ENCODE data around the gene CHTF18. TPM values are rescaled to one million over a fixed set of nuclear protein-coding genes. Genes with fewer than 3 reads are reported as not detected.

Gene CHTF18
- total and polyA plus RNA-seq, 2 donors (not counting 3 experiments of a cell fraction or from before 2014, with no cell fraction given), result 33.0 to 69.5 TPM

DNA sequence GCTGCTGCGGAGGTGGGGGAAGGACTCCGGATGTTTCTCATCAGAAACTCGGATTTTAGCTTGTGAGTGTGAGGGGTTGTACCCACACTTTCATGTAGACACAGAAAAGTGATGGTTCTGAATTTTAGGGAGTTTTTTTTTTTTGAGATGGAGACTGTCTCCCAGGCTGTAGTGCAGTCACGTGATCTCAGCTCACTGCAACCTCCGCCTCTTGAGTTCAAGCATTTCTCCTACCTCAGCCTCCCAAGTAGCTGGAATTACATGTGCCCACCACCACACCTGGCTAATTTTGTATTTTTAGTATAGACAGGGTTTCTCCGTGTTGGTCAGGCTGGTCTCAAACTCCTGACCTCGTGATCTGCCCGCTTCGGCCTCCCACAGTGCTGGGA, 34.5 kb downstream of the CHTF18 start:
- Histone ChIP-seq H3K4me1 (ENCODE audit: control insufficient read depth, extremely low read depth, insufficient read depth, low read length) (no peaks in the 10 kb centered on the region), H3K79me2 (ENCODE audit: control insufficient read depth, insufficient read depth, low read length) (no peaks in the 10 kb centered on the region), H3K9ac (replicated peaks; ENCODE audit: extremely low read depth, insufficient read depth, low read length) (no peak overlapping the region), H3K9me1 (replicated peaks; ENCODE audit: control insufficient read depth, extremely low read depth, insufficient read depth, low read length) (no peaks in the 10 kb centered on the region), H3K4me2 (ENCODE audit: insufficient read depth, low read length) (no peak overlapping the region), H3K4me3 (replicated peaks in 1 of 3; ENCODE audit: insufficient read depth in 1 of 3, low read depth in 1 of 3, low read length in 3 of 3) (no peak overlapping the region), H4K20me1 (replicated peaks; ENCODE audit: control insufficient read depth, extremely low read depth, insufficient read depth, low read length) (no peaks in the 10 kb centered on the region), H3K9me3 (replicated peaks; ENCODE audit: control insufficient read depth, insufficient read depth, low read length) (no peaks in the 10 kb centered on the region), H2AFZ (ENCODE audit: low read depth, low read length) (no peak overlapping the region), H3K27me3 (ENCODE audit: control insufficient read depth in 2 of 2, insufficient read depth in 2 of 2, low read length in 2 of 2) (no peaks in the 10 kb centered on the region), H3K36me3 (ENCODE audit: control insufficient read depth in 2 of 2, extremely low read depth in 1 of 2, insufficient read depth in 2 of 2, low read length in 2 of 2) (no peaks in the 10 kb centered on the region), H3K27ac (ENCODE audit: insufficient read depth, low read depth, low read length) (no peak overlapping the region)
- ChIA-PET POLR2A (no interaction called here), CTCF (no interaction called here)
- intact Hi-C loops (cut with micrococcal nuclease), result no loop called here
- TF ChIP-seq POLR2A (IDR thresholded peaks at IDR 0.05; ENCODE audit: low read depth, low read length), result no peak
- TF ChIP-seq MYC (IDR thresholded peaks at IDR 0.05; ENCODE audit: low read depth, low read length), result no peak
- TF ChIP-seq GATA2 (IDR thresholded peaks at IDR 0.05; ENCODE audit: insufficient read depth, insufficient read length, low read depth, low read length), result no peak
- FAIRE-seq (no peak), DNase-seq (ENCODE audit: low read depth, low spot score) (no peak)
- dilution Hi-C loops (cut with MboI; ENCODE audit: extremely low pct_ligation_motif_present, low sequenced_read_pairs), result no loop called here
- BruUV-seq (replicated peaks), result no TSS peak

DNA sequence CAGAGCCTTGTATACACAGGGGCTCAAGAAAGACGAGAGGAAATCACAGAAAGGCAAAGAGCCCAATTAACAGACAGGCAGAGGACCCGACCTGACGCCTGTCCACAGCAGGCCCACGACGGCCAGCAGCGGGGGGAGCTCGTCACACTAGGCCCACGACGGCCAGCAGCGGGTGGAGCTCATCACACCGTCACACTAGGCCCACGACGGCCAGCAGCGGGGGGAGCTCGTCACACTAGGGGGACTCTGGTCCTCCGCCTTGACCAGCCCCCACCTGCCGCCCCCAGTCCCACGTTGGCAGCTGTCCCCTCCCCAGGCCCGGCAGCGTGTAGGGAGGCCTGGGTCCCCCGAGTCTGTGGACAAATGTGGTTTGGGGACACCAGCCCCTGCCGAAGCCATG, 35.8 kb downstream of the CHTF18 start:
- FAIRE-seq (no peak), DNase-seq (ENCODE audit: low read depth, low spot score) (no peak)
- Histone ChIP-seq H3K79me2 (ENCODE audit: control insufficient read depth, insufficient read depth, low read length) (no peaks in the 10 kb centered on the region), H3K4me1 (ENCODE audit: control insufficient read depth, extremely low read depth, insufficient read depth, low read length) (no peaks in the 10 kb centered on the region), H3K27me3 (ENCODE audit: control insufficient read depth in 2 of 2, insufficient read depth in 2 of 2, low read length in 2 of 2) (no peaks in the 10 kb centered on the region), H2AFZ (ENCODE audit: low read depth, low read length) (no peak overlapping the region), H3K9me1 (replicated peaks; ENCODE audit: control insufficient read depth, extremely low read depth, insufficient read depth, low read length) (no peaks in the 10 kb centered on the region), H3K4me2 (ENCODE audit: insufficient read depth, low read length) (no peak overlapping the region), H3K27ac (ENCODE audit: insufficient read depth, low read depth, low read length) (no peak overlapping the region), H3K9ac (replicated peaks; ENCODE audit: extremely low read depth, insufficient read depth, low read length) (no peak overlapping the region), H3K9me3 (replicated peaks; ENCODE audit: control insufficient read depth, insufficient read depth, low read length) (no peaks in the 10 kb centered on the region), H4K20me1 (replicated peaks; ENCODE audit: control insufficient read depth, extremely low read depth, insufficient read depth, low read length) (no peaks in the 10 kb centered on the region), H3K36me3 (ENCODE audit: control insufficient read depth in 2 of 2, extremely low read depth in 1 of 2, insufficient read depth in 2 of 2, low read length in 2 of 2) (no peaks in the 10 kb centered on the region), H3K4me3 (replicated peaks in 1 of 3; ENCODE audit: insufficient read depth in 1 of 3, low read depth in 1 of 3, low read length in 3 of 3) (no peak overlapping the region)
- intact Hi-C loops (cut with micrococcal nuclease) (no loop called here), dilution Hi-C loops (cut with MboI; ENCODE audit: extremely low pct_ligation_motif_present, low sequenced_read_pairs) (no loop called here)
- POLR2A ChIA-PET, result no interaction called here
- CTCF ChIA-PET, result no interaction called here
- TF ChIP-seq, protein P1, sequence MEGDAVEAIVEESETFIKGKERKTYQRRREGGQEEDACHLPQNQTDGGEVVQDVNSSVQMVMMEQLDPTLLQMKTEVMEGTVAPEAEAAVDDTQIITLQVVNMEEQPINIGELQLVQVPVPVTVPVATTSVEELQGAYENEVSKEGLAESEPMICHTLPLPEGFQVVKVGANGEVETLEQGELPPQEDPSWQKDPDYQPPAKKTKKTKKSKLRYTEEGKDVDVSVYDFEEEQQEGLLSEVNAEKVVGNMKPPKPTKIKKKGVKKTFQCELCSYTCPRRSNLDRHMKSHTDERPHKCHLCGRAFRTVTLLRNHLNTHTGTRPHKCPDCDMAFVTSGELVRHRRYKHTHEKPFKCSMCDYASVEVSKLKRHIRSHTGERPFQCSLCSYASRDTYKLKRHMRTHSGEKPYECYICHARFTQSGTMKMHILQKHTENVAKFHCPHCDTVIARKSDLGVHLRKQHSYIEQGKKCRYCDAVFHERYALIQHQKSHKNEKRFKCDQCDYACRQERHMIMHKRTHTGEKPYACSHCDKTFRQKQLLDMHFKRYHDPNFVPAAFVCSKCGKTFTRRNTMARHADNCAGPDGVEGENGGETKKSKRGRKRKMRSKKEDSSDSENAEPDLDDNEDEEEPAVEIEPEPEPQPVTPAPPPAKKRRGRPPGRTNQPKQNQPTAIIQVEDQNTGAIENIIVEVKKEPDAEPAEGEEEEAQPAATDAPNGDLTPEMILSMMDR (IDR thresholded peaks at IDR 0.05; ENCODE audit: extremely low read depth in 1 of 2, insufficient read depth in 1 of 2, low read depth in 1 of 2, low read length in 2 of 2), result no peak
- TF ChIP-seq, protein P2, sequence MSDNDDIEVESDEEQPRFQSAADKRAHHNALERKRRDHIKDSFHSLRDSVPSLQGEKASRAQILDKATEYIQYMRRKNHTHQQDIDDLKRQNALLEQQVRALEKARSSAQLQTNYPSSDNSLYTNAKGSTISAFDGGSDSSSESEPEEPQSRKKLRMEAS (IDR thresholded peaks at IDR 0.05; ENCODE audit: insufficient read depth, insufficient read length), result no peak
- TF ChIP-seq POLR2AphosphoS5 (IDR thresholded peaks at IDR 0.05; ENCODE audit: insufficient read depth, low read depth, low read length) (no peak), EZH2 (IDR thresholded peaks at IDR 0.05; ENCODE audit: borderline replicate concordance, low read depth, low read length, severe bottlenecking) (no peak), FOS (IDR thresholded peaks at IDR 0.05; ENCODE audit: borderline replicate concordance, insufficient read depth, low read length) (no peak), GATA2 (IDR thresholded peaks at IDR 0.05; ENCODE audit: insufficient read depth, insufficient read length, low read depth, low read length) (no peak), POLR2A (IDR thresholded peaks at IDR 0.05; ENCODE audit: low read depth, low read length) (no peak), MYC (IDR thresholded peaks at IDR 0.05; ENCODE audit: low read depth, low read length) (no peak), JUN (IDR thresholded peaks at IDR 0.05; ENCODE audit: borderline replicate concordance, insufficient read depth, insufficient read length, low read depth) (no peak)
- no TSS peak for BruUV-seq (replicated peaks)

Data from endothelial cell of umbilical vein (primary cell).